GM21786 (cell line): ENCODE results near the gene C22orf31.

Experiments
- ATAC-seq: cut with Tn5 transposase; IDR thresholded peaks from one replicate; pipeline ENCODE4 v1.9.1; 2021; ENCODE audit not compliant: unreplicated experiment

Gene C22orf31

GRCh38 chr22:29029202-29030000, 32.2 kb downstream of the C22orf31 start:
- no peak for ATAC-seq

GRCh38 chr22:29028468-29028867, 33.2 kb downstream of the C22orf31 start:
- no peak for ATAC-seq

DNA sequence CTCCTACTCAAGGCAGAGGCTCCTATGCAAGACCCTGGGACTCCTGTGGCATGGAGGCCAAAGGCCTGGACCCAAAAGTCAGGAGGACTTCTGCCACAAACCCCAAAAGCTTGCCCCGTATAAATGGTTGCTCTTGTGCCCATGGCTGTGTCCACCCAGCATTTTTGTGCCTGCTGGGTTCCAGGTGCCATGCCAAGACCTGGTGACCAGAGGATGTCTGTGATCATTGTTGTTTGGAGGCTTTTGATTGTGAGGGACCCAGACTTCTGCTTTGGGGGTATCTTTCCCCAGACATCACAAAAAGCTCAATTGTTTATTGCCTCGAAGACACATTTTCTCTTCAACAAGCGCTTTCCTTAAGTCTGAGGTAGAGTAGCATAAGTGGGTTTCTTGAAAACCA, 35.1 kb downstream of the C22orf31 start:
- ATAC-seq: no peak

- no peak for ATAC-seq
Observed at GRCh38 chr22:29023172-29023796, 38.3 kb downstream of the C22orf31 start.

- no peak for ATAC-seq
Observed at GRCh38 chr22:29022101-29022817, 39.4 kb downstream of the C22orf31 start.

DNA sequence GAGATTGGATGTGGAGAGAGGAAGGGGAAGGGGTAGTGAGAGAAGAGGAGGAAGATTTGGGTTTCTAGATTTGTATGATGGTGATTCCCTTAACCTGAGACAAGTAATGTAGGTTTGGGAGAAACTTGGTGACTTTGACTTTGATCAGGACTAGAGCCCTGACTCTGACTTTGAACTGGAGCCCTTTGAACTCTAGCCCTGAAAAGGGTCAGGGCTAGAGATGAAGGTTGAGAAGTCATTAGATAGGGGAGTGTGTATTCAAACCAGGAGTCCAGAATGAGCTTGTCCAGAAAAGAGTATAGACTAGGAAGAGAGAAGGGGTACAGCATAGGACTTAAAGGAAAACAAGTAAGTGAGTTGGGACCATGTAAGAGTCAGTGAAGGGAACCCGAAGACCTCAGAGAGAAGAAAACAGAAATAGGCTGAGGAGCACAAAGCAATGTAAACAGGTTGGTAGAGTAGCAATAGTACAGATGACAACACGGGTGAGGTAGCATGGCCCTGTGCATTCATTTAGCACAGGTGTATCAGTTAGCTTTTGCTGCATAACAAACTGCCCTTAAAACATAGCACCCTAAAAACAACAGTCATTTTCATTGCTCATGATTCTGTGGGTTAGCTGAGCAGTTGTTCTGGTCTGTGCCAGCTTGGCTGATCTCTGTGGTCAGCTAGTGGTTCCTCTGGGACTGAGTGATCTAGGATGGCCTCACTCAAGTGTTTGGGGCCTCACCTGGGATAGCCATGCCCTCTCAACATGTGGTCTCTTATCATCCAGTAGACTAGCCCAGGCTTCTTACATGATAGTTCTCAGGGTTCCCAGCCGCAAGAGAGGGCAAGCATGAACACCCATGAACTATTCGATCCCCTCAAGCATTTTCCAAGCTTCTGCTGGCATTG, 43.1 kb downstream of the C22orf31 start:
- no peak for ATAC-seq

DNA sequence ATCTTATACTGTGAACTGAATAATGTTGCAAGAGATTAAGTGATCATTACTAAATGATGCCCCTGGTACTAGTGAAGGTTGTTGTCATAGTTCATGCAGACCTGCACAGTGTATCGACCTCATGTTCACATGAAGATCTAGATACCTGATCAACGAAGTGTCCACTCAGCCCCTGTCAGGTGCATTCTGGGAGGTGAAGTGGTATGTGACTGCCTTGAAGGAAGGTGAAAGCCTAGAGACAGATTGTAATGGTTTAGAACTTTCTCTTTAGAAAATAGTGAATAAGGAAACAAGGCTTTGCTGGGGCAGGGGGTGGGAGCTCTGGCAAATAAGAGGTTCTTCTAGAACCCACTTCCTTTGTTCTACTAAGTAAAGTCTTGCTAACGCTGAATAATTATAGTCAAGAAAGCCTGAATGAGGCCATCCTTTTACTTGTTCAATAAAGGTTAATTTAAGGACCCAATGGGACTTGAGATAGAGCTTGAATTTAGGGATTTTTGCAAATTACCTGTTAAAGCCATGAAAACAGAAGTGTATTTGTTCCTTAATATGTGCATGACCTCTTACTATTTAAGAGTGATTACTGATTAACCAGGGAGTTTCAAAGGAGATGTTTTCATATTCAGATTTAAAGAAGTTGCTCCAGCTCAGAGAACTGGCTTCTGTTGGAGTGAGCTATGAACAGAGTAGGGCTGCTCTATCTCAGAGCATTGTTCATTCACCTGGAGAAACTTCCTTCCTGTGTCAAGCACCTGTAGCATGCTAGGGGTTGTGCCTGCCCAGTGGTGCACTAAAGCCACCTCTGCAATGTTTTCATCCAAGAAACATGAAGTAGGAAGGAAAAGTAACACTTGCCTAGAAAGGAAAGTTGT, 45.3 kb downstream of the C22orf31 start:
- no peak for ATAC-seq

DNA sequence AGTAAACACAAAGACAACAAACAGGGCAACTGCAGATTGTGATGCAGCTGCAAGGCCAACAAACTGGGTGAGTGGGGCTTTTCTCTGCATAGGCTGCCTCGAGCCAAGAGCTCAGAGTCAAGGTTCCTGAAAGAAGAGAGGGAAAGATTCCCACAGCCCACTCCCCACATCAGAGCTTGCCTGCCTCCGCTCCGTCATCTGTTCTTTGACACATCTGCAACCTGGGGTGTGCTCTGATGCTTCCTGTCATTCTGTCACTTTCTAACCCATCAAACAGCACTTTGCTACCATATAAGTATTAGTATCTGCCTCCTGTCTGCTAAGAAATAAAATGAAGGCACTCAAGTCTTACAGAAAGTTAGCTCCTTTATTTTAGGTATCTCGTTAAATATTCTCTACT, 46.9 kb downstream of the C22orf31 start:
- no peak for ATAC-seq

GRCh38 chr22:29014293-29014692, 47.3 kb downstream of the C22orf31 start:
- ATAC-seq: no peak

DNA sequence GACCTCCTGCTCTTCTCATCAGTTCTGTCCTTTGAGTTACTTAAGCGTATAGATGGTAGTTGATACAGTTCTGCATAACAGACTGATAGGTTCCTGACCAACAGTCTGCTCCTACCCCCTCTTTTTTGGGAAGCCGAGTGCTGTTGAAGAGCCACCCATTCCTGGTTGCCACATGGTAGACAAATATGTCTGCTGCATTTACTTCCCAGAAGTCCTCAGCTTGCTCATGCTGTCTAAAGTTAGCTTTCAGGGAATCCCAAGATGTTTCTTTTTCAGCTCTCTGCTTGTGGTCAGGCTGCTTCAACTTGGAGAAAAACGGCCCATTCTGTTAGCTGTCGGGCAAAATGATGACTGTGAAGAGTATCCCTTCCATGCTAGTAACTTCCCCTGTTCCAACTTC, 48.7 kb downstream of the C22orf31 start:
- no peak for ATAC-seq

DNA sequence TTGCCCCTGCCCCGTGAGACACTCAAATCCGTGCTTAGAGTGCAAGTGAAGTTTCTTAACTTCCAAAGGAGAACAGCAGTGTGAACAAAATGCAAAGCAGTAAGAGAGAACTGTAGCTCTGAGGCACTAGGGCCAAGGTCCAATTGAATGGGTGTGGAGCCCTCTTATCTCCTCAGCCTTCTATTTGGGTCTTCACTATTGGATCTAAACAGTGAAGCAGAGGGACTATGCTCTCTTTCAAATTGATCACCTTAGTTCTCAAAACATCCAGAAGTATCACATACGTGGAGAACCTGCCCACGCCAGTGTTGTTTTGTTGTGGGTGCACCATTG, 49.6 kb downstream of the C22orf31 start:
- no peak for ATAC-seq

- ATAC-seq: no peak
Observed at GRCh38 chr22:29011240-29012100, 50.2 kb downstream of the C22orf31 start.

GRCh38 chr22:29009148-29009547, 52.5 kb downstream of the C22orf31 start:
- ATAC-seq: no peak
